Stimulated activated CD4-positive, alpha-beta T cell treated with anti-CD3 and anti-CD28 coated beads, TNF-alpha, amount 100 ng/mL, for 4 hours (primary cell): ENCODE measurements around the gene ARNT2.
"Not testable (repeated sequence)": the region's sequence is repeated elsewhere in the genome, so short reads cannot be mapped to it uniquely, and the experiment has no call there.

Source experiments
- DNase-seq, 3 experiments: peaks; one replicate each; pipeline ENCODE4 v3.0.0-alpha.2; 2020; ENCODE audit warnings: low read depth in 3 of 3

Gene ARNT2

GRCh38 chr15:80615783-80616391 is 211.7 kb downstream of the ARNT2 start:
- DNase-seq = no peak

- no peak for DNase-seq
Measured at GRCh38 chr15:80618685-80619400, 214.7 kb downstream of the ARNT2 start.

DNA sequence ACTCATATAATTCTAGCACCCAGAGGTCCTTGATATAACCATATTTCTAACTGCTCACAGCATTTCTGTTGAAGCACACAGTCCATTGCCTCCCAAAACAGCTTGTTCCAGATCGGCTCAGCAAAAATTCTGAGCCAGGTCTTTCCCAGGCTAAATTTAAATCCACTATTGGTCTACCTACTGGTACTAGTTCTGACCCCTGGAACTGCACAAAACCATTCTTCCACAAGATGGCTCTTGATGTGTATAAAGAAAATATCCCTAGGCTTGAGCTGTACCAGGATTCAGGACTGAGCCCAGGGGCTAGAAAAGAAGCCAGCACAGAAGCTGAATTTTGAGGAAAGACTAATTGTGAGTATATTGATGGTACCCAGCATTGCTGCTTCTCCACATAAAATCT is 215.5 kb downstream of the ARNT2 start:
- no peak for DNase-seq

- no peak for DNase-seq
Measured at GRCh38 chr15:80620141-80620540, 216.0 kb downstream of the ARNT2 start.

DNA sequence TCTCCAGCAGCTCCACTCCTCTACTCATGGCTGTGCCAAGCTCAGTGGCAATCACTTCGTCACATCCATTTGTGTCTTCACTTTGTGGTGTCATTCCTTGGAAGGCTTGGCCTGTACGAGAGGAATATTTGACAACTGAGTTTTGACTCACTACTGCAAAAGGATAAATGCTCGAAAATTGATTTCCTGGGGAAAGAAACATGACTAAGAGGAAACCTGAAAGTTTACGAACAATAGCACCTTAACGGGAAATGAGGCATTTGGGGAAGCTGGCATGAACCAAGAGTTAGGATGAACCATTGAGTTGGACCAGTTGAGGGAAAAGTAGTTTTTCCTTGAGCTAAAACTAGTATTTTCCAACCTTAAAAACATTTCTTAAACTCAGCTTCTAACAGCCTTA is 216.7 kb downstream of the ARNT2 start:
- no peak for DNase-seq

- DNase-seq = no peak
Measured at GRCh38 chr15:80626643-80627120, 222.5 kb downstream of the ARNT2 start.

DNA sequence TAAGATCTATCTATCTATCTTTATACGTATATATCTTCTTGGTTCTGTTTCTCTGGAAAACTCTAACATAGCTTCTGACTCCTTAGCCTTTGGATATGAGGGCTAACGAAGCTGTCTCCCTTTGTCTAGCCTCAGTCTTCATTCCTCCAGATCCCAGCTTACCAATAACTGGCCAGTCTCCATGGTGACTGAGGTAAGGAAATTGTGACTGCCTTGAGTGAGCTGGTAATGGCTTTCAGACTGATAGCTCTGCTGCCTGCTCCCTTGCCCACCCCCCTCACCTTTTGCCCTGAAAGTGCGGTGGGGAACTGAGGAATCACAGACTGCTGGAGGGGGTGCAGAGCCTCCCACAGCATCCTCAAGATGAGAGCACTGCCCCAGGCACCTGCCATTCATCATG is 225.2 kb downstream of the ARNT2 start:
- DNase-seq = no peak

DNA sequence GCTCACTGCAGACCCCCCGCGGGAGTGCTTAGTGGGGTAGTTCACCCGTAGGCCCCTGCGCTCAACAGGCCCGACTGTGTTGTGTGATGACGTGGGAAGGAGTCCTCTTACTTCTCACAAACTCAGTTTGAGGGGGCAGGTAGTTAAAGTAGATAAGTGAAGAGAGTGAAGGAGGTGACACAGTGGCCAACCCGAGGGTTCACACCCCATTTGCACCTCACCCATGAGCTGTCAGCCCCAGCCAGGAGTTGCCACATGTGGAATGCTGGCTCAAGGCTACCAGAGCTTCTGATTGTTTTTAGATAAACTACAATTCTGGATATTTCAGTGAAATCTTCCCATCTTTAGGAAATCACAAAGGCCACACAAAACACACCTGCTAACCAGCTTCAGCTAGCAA is 226.8 kb downstream of the ARNT2 start:
- DNase-seq = no peak

DNA sequence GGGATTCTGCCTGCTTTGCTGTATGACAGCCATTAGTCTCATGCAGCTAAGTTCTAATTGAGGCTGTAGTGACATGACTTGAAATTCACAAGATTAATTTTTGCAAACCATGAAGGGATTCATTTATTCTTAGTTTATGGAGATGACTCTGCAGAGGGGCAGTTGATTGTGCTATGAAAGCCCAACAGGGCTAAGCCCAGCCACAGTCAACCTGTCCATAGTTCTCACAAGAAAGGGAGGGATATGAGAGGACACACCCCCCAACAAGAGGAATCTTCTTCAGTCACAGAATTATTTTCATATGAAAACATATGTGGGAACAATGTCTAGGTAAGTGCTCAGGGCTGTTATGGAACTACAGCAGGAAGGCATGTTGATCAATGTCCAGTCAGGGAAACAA is 229.0 kb downstream of the ARNT2 start:
- DNase-seq = no peak

- DNase-seq = no peak
Measured at GRCh38 chr15:80635953-80636352, 231.8 kb downstream of the ARNT2 start.

GRCh38 chr15:80636675-80637074 is 232.5 kb downstream of the ARNT2 start:
- DNase-seq = no peak

- no peak for DNase-seq
Measured at GRCh38 chr15:80637747-80638146, 233.6 kb downstream of the ARNT2 start.

DNA sequence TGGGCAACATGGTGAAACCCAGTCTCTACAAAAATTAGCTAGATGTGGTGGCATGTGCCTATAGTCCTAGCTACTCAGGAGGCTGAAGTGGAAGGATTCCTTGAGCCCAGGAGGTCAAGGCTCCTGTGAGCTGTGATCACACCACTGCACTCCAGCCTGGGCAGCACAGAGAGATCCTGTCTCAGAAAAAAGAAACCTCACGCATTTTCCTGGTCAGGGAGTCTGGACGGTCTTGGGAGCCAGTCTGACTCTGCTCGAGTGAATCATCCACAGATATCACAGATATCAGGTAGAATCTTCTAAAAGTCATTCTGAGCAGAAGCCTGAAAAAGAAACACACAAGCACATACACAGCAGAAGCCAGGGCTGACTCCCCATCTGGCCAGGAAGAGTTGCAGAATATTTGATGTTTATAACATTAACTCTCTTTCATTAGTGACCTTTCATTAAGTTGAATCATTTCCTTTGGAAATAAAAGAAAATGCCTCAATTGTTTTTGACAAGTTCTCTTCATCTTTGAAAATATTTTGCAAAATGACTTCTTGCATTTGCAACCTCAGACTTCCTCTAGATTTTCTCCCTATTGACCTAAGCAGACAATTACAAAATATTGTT is 234.5 kb downstream of the ARNT2 start:
- DNase-seq = no peak

GRCh38 chr15:80639168-80639555 is 235.0 kb downstream of the ARNT2 start:
- DNase-seq = no peak

DNA sequence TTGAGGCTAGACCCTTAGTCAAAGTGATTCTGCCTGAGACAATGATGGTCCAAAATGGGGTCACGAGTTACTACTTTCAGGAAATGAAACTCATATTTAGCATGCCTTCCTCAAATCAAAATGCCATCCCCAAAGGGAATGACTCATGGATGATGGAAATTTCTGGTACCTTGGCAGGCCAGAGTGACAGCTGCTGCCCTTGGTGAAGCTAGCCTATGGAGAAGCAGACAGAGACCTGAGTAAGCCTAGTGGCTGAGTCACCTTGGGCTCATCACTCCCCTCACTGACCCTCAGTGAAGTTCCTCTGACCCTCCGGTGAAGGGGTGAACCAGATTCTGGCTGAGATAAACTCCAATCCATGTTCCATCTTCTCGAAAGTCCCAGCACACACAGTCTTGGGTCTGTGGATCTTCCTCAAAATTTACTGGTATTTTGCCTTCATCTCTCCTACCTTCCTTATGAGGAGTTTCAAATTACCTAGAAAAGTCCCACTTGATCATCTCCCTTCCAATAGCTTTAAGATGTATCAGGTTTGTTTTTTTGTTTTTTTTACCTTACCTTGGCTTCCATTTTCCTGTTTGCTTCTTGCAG is 236.4 kb downstream of the ARNT2 start:
- DNase-seq = no peak

DNA sequence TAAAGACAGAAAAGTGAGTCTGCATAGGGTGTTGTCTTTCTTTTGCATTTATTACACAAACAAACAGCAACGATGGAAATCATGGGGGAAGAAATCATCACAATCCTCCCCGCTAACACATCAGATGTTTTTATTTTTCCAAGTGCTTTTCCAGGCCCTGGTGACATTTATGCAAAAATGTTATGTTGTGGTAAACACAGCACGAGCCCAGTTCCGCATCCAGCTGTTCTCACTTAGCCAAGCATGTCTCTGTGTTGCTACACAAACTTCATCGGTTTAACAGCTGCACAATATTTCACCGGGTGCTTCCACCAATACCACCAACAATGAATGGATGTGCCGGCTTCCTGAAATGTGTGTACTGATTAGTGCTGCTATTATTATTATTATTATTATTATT is 237.2 kb downstream of the ARNT2 start:
- no peak for DNase-seq

GRCh38 chr15:80643431-80643951 is 239.3 kb downstream of the ARNT2 start:
- no peak for DNase-seq

DNA sequence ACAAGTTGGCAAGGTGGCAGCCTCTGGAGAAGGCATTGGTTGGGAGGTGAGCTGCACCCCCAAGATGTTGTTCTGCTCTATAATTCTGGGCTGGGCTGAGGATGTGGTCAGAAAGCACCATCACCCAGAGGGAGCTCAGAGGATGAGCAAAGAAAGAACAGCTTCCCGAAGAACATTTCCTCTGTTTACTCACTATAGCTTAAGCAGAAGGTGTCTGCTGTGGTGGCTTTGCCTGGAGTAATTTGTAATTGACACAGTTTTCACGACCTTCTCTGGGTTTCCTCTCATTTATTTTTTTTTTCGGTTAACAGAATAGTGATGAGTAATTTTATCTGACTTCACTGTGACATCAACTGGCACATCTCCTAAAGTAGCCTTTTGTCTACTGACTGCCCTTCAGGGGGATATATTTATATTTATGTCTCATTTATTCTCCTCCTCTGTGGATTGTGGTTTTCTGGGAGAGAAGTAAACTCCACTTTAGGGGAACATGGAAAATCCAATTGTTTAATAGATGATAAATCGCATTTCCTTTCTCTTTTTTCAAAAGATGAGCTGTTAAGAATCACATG is 241.4 kb downstream of the ARNT2 start:
- no peak for DNase-seq

- DNase-seq = not testable (repeated sequence)
Measured at GRCh38 chr15:80647424-80647823, 243.2 kb downstream of the ARNT2 start.
